ENCODE measurements around the gene MTRF1L. TPM values are rescaled to one million over a fixed set of nuclear protein-coding genes. Genes with fewer than 3 reads are reported as not detected.

Gene MTRF1L
- total and polyA plus RNA-seq, 2 of the 13 experiments (the other 11 are each of a cell fraction or from before 2014, with no cell fraction given) = 17.6 to 28.7 TPM

DNA sequence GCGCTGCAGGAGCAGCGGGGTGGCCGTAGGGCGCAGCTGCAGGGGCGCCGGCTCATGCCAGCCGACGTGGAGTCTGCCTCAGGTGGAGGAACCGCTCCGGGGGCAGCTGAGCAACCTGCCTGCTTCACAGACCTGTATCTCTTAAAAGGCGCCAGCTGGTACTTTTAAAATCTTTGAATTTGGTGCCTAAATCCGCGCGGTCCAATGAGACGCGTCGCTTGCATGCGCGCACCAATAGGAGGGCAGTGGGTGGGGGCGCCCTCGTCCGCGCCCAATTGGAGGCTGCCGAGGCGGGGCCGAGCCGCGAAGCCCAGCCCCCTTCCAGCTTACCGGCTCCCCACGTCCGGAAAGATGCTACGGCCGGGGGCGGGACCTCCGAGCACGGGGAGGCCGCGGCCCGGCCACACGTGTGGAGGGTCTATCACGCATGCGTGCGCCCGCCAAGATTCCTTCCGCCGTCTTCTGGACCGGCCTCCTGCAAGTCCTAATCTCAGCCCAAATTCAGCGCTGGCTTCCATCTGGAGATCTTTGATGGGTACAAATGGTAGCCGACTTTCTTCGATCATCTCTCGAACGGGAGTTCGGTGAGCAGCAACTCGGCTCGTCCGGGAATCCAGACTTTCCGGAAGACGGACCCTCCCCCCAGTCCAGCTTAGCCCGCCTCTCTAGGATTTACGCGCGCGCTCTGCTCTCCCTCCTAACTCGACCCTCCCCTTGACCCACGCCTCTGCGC is 19.4 kb downstream of the MTRF1L start, which contains the start of gene FBXO5 (continued):
- TF ChIP-seq, protein P1, sequence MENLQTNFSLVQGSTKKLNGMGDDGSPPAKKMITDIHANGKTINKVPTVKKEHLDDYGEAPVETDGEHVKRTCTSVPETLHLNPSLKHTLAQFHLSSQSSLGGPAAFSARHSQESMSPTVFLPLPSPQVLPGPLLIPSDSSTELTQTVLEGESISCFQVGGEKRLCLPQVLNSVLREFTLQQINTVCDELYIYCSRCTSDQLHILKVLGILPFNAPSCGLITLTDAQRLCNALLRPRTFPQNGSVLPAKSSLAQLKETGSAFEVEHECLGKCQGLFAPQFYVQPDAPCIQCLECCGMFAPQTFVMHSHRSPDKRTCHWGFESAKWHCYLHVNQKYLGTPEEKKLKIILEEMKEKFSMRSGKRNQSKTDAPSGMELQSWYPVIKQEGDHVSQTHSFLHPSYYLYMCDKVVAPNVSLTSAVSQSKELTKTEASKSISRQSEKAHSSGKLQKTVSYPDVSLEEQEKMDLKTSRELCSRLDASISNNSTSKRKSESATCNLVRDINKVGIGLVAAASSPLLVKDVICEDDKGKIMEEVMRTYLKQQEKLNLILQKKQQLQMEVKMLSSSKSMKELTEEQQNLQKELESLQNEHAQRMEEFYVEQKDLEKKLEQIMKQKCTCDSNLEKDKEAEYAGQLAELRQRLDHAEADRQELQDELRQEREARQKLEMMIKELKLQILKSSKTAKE (CRISPR knock-in tag; IDR thresholded peaks at IDR 0.05; ENCODE audit: borderline replicate concordance) = no peak
- TF ChIP-seq, protein P2, sequence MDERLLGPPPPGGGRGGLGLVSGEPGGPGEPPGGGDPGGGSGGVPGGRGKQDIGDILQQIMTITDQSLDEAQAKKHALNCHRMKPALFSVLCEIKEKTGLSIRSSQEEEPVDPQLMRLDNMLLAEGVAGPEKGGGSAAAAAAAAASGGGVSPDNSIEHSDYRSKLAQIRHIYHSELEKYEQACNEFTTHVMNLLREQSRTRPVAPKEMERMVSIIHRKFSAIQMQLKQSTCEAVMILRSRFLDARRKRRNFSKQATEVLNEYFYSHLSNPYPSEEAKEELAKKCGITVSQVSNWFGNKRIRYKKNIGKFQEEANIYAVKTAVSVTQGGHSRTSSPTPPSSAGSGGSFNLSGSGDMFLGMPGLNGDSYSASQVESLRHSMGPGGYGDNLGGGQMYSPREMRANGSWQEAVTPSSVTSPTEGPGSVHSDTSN (CRISPR knock-in tag; IDR thresholded peaks at IDR 0.05) = no peak
- TF ChIP-seq ZNF354B (CRISPR knock-in tag; IDR thresholded peaks at IDR 0.05) (0 out of 2 replicates have a peak, but pooled peaks have one; percentile 78), RBM39 (IDR thresholded peaks at IDR 0.05; ENCODE audit: low read depth, low read length, poor library complexity, severe bottlenecking) (no peak), ZSCAN30 (CRISPR knock-in tag; IDR thresholded peaks at IDR 0.05) (peak; percentile 95), ZNF33A (CRISPR knock-in tag; IDR thresholded peaks at IDR 0.05; ENCODE audit: borderline replicate concordance) (peak; percentile 99; the same call in 1 of the 2 replicates), ZNF232 (CRISPR knock-in tag; IDR thresholded peaks at IDR 0.05; ENCODE audit: borderline replicate concordance) (no peak; the same call in 1 of the 2 replicates), ZNF552 (CRISPR knock-in tag; IDR thresholded peaks at IDR 0.05; ENCODE audit: borderline replicate concordance) (peak; percentile 91), RCOR2 (CRISPR knock-in tag; IDR thresholded peaks at IDR 0.05) (peak; percentile 12; the same call in 1 of the 2 replicates), TBL1XR1 (IDR thresholded peaks at IDR 0.05; ENCODE audit: borderline replicate concordance, low read length, partially characterized antibody) (peak; percentile 18), ZMYM4 (CRISPR knock-in tag; IDR thresholded peaks at IDR 0.05) (peak; percentile 49; the same call in 1 of the 2 replicates), ZNF367 (CRISPR knock-in tag; IDR thresholded peaks at IDR 0.05; ENCODE audit: borderline replicate concordance) (no peak), XBP1 (CRISPR knock-in tag; IDR thresholded peaks at IDR 0.05) (peak; percentile 83), ESRRA (CRISPR knock-in tag; IDR thresholded peaks at IDR 0.05; ENCODE audit: low read depth) (no peak)
- TF ChIP-seq, protein P3, sequence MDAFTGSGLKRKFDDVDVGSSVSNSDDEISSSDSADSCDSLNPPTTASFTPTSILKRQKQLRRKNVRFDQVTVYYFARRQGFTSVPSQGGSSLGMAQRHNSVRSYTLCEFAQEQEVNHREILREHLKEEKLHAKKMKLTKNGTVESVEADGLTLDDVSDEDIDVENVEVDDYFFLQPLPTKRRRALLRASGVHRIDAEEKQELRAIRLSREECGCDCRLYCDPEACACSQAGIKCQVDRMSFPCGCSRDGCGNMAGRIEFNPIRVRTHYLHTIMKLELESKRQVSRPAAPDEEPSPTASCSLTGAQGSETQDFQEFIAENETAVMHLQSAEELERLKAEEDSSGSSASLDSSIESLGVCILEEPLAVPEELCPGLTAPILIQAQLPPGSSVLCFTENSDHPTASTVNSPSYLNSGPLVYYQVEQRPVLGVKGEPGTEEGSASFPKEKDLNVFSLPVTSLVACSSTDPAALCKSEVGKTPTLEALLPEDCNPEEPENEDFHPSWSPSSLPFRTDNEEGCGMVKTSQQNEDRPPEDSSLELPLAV (CRISPR knock-in tag; conservative IDR thresholded peaks at IDR 0.05; ENCODE audit: low read depth) = no peak
- TF ChIP-seq, protein P4, sequence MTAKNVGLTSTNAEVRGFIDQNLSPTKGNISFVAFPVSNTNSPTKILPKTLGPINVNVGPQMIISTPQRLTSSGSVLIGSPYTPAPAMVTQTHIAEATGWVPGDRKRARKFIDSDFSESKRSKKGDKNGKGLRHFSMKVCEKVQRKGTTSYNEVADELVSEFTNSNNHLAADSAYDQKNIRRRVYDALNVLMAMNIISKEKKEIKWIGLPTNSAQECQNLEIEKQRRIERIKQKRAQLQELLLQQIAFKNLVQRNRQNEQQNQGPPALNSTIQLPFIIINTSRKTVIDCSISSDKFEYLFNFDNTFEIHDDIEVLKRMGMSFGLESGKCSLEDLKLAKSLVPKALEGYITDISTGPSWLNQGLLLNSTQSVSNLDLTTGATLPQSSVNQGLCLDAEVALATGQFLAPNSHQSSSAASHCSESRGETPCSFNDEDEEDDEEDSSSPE (CRISPR knock-in tag; IDR thresholded peaks at IDR 0.05) = peak; percentile 99
- TF ChIP-seq, protein P5, sequence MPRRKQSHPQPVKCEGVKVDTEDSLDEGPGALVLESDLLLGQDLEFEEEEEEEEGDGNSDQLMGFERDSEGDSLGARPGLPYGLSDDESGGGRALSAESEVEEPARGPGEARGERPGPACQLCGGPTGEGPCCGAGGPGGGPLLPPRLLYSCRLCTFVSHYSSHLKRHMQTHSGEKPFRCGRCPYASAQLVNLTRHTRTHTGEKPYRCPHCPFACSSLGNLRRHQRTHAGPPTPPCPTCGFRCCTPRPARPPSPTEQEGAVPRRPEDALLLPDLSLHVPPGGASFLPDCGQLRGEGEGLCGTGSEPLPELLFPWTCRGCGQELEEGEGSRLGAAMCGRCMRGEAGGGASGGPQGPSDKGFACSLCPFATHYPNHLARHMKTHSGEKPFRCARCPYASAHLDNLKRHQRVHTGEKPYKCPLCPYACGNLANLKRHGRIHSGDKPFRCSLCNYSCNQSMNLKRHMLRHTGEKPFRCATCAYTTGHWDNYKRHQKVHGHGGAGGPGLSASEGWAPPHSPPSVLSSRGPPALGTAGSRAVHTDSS (CRISPR knock-in tag; conservative IDR thresholded peaks at IDR 0.05) = 0 out of 2 replicates have a peak, but pooled peaks have one; percentile 78

All from HepG2 (cell line).